SK-N-SH treated with all-trans-retinoic acid at 6 μM for 48 hours (cell line): ENCODE measurements around the gene ATP6V0E1.

Source experiments
- ZNF70 ChIP-seq: fragments of 450-650 bp; formaldehyde crosslinking; IDR thresholded peaks from 2 replicates; pipeline ENCODE4 v1.5.0; 2020; ENCODE audit warnings: mild to moderate bottlenecking, moderate library complexity
- TF ChIP-seq, protein P1 (sequence below): fragments of 250-450 bp; sonication (Bioruptor Pico); IDR thresholded peaks from 2 replicates; pipeline ENCODE4 v1.8.0; 2020; ENCODE audit warnings: mild to moderate bottlenecking, moderate library complexity, borderline replicate concordance
- TF ChIP-seq, protein P2 (sequence below): fragments of 250-450 bp; sonication (Bioruptor Pico); IDR thresholded peaks from 2 replicates; pipeline ENCODE4 v1.5.1; 2021; ENCODE audit warnings: mild to moderate bottlenecking, moderate library complexity

DNA sequence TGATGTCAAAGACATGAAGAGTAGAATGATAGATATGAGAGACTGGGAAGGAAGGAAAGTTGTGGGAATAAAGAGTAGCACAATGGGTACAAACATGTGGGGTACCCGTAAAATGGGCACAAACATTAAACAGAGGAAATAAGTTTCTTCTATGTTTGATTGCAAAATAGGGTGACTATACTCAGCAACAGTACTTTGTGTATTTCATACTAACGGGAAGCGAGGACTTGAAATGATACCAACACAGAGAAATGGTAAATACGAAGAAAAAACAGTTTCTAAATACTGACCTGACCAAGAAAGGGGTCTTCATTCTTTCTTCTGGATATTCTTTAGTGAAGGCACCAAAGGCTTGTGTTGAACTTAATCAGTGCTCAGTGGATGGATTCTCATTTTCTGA, 31.1 kb downstream of the ATP6V0E1 start:
- TF ChIP-seq, protein P1, sequence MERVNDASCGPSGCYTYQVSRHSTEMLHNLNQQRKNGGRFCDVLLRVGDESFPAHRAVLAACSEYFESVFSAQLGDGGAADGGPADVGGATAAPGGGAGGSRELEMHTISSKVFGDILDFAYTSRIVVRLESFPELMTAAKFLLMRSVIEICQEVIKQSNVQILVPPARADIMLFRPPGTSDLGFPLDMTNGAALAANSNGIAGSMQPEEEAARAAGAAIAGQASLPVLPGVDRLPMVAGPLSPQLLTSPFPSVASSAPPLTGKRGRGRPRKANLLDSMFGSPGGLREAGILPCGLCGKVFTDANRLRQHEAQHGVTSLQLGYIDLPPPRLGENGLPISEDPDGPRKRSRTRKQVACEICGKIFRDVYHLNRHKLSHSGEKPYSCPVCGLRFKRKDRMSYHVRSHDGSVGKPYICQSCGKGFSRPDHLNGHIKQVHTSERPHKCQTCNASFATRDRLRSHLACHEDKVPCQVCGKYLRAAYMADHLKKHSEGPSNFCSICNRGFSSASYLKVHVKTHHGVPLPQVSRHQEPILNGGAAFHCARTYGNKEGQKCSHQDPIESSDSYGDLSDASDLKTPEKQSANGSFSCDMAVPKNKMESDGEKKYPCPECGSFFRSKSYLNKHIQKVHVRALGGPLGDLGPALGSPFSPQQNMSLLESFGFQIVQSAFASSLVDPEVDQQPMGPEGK (CRISPR knock-in tag): no peak
- TF ChIP-seq, protein P2, sequence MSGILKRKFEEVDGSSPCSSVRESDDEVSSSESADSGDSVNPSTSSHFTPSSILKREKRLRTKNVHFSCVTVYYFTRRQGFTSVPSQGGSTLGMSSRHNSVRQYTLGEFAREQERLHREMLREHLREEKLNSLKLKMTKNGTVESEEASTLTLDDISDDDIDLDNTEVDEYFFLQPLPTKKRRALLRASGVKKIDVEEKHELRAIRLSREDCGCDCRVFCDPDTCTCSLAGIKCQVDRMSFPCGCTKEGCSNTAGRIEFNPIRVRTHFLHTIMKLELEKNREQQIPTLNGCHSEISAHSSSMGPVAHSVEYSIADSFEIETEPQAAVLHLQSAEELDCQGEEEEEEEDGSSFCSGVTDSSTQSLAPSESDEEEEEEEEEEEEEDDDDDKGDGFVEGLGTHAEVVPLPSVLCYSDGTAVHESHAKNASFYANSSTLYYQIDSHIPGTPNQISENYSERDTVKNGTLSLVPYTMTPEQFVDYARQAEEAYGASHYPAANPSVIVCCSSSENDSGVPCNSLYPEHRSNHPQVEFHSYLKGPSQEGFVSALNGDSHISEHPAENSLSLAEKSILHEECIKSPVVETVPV: no peak
- TF ChIP-seq ZNF70 (CRISPR knock-in tag): no peak
